Liver (tissue), 9 donors: ENCODE results near the gene SUSD5. TPM values are rescaled to one million over a fixed set of nuclear protein-coding genes. Genes with fewer than 3 reads are reported as not detected.

Experiments
- DNase-seq: peaks from one replicate; pipeline ENCODE4 v3.0.0-alpha.2; 2017; ENCODE audit warnings: low spot score
- H3K27ac ChIP-seq, 2 donors: one replicate each; pipeline ENCODE4 v1.7.0; 2013; ENCODE audit warnings: inconsistent platforms in 2 of 2, low read length in 2 of 2, control low read depth in 1 of 2, low read depth in 1 of 2, mild to moderate bottlenecking in 1 of 2
- H3K27me3 ChIP-seq, 4 donors: one replicate each; pipeline versions ENCODE4 v1.6.1 to v1.7.0; 2013; ENCODE audit warnings: low read length in 3 of 4, inconsistent platforms in 1 of 4, mild to moderate bottlenecking in 1 of 4, moderate library complexity in 1 of 4; ENCODE audit not compliant: control insufficient read depth in 4 of 4, insufficient read depth in 4 of 4
- H3K36me3 ChIP-seq, 4 donors: one replicate each; pipeline versions ENCODE4 v1.6.1 to v1.7.0; 2013; ENCODE audit warnings: low read length in 3 of 4, mild to moderate bottlenecking in 3 of 4, low read depth in 1 of 4, moderate library complexity in 1 of 4; ENCODE audit not compliant: control insufficient read depth in 4 of 4, insufficient read depth in 3 of 4
- H3K4me1 ChIP-seq, 4 donors: one replicate each; pipeline versions ENCODE4 v1.6.1 to v1.7.0; 2013; ENCODE audit warnings: low read length in 3 of 4, mild to moderate bottlenecking in 3 of 4, moderate library complexity in 1 of 4; ENCODE audit not compliant: control insufficient read depth in 4 of 4, insufficient read depth in 4 of 4
- H3K4me3 ChIP-seq, 3 donors: one replicate each; pipeline versions ENCODE4 v1.6.1 to v1.7.0; 2013; ENCODE audit warnings: low read length in 3 of 3, control low read depth in 1 of 3, low read depth in 1 of 3, mild to moderate bottlenecking in 1 of 3
- H3K9ac ChIP-seq, 2 donors: one replicate each; pipeline ENCODE4 v1.7.0; 2013; ENCODE audit warnings: low read length in 2 of 2, mild to moderate bottlenecking in 2 of 2, moderate library complexity in 2 of 2, control low read depth in 1 of 2, low read depth in 1 of 2
- H3K9me3 ChIP-seq, 4 donors: one replicate each; pipeline versions ENCODE4 v1.6.1 to v1.7.0; 2013; ENCODE audit warnings: low read length in 3 of 4; ENCODE audit not compliant: control insufficient read depth in 4 of 4
- EGR1 ChIP-seq, 2 donors: IDR thresholded peaks; 2 replicates each; pipeline ENCODE4 v1.6.1; 2016 to 2018; ENCODE audit warnings: antibody characterized with exemption in 2 of 2, low read depth in 2 of 2
- FOXA1 ChIP-seq: IDR thresholded peaks from 2 replicates; pipeline ENCODE4 v1.6.1; 2016; ENCODE audit warnings: antibody characterized with exemption
- FOXA2 ChIP-seq: IDR thresholded peaks from 2 replicates; pipeline ENCODE4 v1.6.1; 2016; ENCODE audit warnings: antibody characterized with exemption
- GABPA ChIP-seq, 2 donors: IDR thresholded peaks in 1 of 2; conservative IDR thresholded peaks in 1 of 2; 2 replicates each; pipeline ENCODE4 v1.6.1; 2016; ENCODE audit warnings: antibody characterized with exemption in 2 of 2, mild to moderate bottlenecking in 1 of 2, moderate library complexity in 1 of 2
- HNF4A ChIP-seq, 2 donors: conservative IDR thresholded peaks; 2 replicates each; pipeline ENCODE4 v1.6.1; 2016; ENCODE audit warnings: antibody characterized with exemption in 2 of 2, mild to moderate bottlenecking in 2 of 2
- JUND ChIP-seq, 2 donors: IDR thresholded peaks; 2 replicates each; pipeline ENCODE4 v1.6.1; 2016; ENCODE audit warnings: antibody characterized with exemption in 2 of 2
- NR2F2 ChIP-seq: IDR thresholded peaks from 2 replicates; pipeline ENCODE4 v1.6.1; 2016; ENCODE audit warnings: antibody characterized with exemption
- RAD21 ChIP-seq, 2 donors: IDR thresholded peaks; 2 replicates each; pipeline ENCODE4 v1.6.1; 2016; ENCODE audit warnings: antibody characterized with exemption in 2 of 2, mild to moderate bottlenecking in 2 of 2
- RXRA ChIP-seq, 2 donors: IDR thresholded peaks; 2 replicates each; pipeline ENCODE4 v1.6.1; 2017 to 2018; ENCODE audit warnings: antibody characterized with exemption in 2 of 2, mild to moderate bottlenecking in 1 of 2
- SP1 ChIP-seq: IDR thresholded peaks from 2 replicates; pipeline ENCODE4 v1.6.1; 2018; ENCODE audit warnings: antibody characterized with exemption, mild to moderate bottlenecking
- TAF1 ChIP-seq: conservative IDR thresholded peaks from 2 replicates; pipeline ENCODE4 v1.6.1; 2016; ENCODE audit warnings: antibody characterized with exemption, mild to moderate bottlenecking
- WGBS: extraction: QIAGEN DNeasy Blood & Tissue Kit; methylation state at CpG from one replicate; pipeline ENCODE4 v1.1.7; 2013; 5-methylcytosine and 5-hydroxymethylcytosine counted together
- polyA plus RNA-seq, 2 donors: library from polyadenylated mRNA; stranded (reverse) in 1 of 2; unstranded in 1 of 2; fragments of 200-250 nt in 1 of 2; fragments of >200 nt in 1 of 2; fragmentation: Nextera tagmentation in 1 of 2; extraction: Ambion mirVana in 1 of 2; gene quantifications; one replicate each; pipeline versions ENCODE4 v1.2.1 to v1.2.3, GENCODE V29; 2013 to 2015
- total RNA-seq, 2 donors: library from RNA; depleted of rRNA; stranded (reverse); fragments of >200 nt; gene quantifications; one replicate each; pipeline ENCODE4 v1.2.3, GENCODE V29; 2014
- TF ChIP-seq, protein P1 (sequence below): fragments of 150-350 bp; IDR thresholded peaks from 2 replicates; pipeline ENCODE4 v1.5.1; 2017; ENCODE audit warnings: improper control_type of control experiment, low read depth, low read length; ENCODE audit not compliant: missing input control
- TF ChIP-seq, protein P2 (sequence below): IDR thresholded peaks from 2 replicates; pipeline ENCODE4 v1.6.1; 2016; ENCODE audit warnings: antibody characterized with exemption
- TF ChIP-seq, protein P3 (sequence below): IDR thresholded peaks from 2 replicates; pipeline ENCODE4 v1.6.1; 2016; ENCODE audit warnings: antibody characterized with exemption
- TF ChIP-seq, protein P4 (sequence below): IDR thresholded peaks from 2 replicates; pipeline ENCODE4 v1.6.1; 2016; ENCODE audit warnings: antibody characterized with exemption
- TF ChIP-seq, protein P5 (sequence below): IDR thresholded peaks from 2 replicates; pipeline ENCODE4 v1.6.1; 2016; ENCODE audit warnings: antibody characterized with exemption, mild to moderate bottlenecking
- donor health status: healthy.
- donor health status: healthy.
- donor health status: healthy.
- donor health status: healthy.
- donor health status: healthy.

SUSD5 gene
- total and polyA plus RNA-seq, 4 donors: 0.08 to 0.21 (median 0.18) TPM

DNA sequence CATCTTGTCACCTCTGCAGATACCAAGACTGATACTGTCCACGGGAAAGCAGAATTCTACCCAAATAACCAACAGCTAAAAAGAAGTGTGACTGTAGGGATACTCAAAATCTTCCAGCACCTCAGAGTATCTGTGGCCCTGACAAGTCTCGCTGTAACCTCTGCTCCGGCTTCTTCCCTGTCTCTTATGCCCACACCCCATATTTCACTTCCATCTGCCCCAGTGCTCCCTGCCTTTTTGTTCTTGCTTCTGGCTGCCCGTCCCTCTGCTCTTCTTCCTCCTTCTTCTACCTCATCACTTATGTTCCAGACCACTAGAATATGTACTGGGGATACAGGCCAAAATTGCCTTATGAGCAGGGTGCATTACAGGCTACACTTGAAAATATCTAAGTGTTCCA, 59.4 kb downstream of the SUSD5 start:
- H3K27ac ChIP-seq: no peak overlapping the region
- no peak for DNase-seq
- no peak overlapping the region for H3K9ac ChIP-seq
- no peaks in the 10 kb centered on the region for H3K9me3 ChIP-seq
- H3K4me3 ChIP-seq: no peak overlapping the region
- no peaks in the 10 kb centered on the region for H3K36me3 ChIP-seq
- H3K4me1 ChIP-seq: no peaks in the 10 kb centered on the region
- TF ChIP-seq, protein P1, sequence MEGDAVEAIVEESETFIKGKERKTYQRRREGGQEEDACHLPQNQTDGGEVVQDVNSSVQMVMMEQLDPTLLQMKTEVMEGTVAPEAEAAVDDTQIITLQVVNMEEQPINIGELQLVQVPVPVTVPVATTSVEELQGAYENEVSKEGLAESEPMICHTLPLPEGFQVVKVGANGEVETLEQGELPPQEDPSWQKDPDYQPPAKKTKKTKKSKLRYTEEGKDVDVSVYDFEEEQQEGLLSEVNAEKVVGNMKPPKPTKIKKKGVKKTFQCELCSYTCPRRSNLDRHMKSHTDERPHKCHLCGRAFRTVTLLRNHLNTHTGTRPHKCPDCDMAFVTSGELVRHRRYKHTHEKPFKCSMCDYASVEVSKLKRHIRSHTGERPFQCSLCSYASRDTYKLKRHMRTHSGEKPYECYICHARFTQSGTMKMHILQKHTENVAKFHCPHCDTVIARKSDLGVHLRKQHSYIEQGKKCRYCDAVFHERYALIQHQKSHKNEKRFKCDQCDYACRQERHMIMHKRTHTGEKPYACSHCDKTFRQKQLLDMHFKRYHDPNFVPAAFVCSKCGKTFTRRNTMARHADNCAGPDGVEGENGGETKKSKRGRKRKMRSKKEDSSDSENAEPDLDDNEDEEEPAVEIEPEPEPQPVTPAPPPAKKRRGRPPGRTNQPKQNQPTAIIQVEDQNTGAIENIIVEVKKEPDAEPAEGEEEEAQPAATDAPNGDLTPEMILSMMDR: no peak
- TF ChIP-seq, protein P2, sequence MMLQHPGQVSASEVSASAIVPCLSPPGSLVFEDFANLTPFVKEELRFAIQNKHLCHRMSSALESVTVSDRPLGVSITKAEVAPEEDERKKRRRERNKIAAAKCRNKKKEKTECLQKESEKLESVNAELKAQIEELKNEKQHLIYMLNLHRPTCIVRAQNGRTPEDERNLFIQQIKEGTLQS: no peak
- TF ChIP-seq FOXA2 (no peak), GABPA (IDR thresholded peaks at IDR 0.05 in 1 of 2, conservative IDR thresholded peaks at IDR 0.05 in 1 of 2) (no peak), JUND (IDR thresholded peaks at IDR 0.05) (no peak)
- TF ChIP-seq, protein P3, sequence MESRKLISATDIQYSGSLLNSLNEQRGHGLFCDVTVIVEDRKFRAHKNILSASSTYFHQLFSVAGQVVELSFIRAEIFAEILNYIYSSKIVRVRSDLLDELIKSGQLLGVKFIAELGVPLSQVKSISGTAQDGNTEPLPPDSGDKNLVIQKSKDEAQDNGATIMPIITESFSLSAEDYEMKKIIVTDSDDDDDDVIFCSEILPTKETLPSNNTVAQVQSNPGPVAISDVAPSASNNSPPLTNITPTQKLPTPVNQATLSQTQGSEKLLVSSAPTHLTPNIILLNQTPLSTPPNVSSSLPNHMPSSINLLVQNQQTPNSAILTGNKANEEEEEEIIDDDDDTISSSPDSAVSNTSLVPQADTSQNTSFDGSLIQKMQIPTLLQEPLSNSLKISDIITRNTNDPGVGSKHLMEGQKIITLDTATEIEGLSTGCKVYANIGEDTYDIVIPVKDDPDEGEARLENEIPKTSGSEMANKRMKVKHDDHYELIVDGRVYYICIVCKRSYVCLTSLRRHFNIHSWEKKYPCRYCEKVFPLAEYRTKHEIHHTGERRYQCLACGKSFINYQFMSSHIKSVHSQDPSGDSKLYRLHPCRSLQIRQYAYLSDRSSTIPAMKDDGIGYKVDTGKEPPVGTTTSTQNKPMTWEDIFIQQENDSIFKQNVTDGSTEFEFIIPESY: no peak
- 90% methylated on average over 4 of the region's 4 CpGs for WGBS
- H3K27me3 ChIP-seq: peaks cover 0 to 4% (median 0%) of the 10 kb centered on the region in 4 donors

DNA sequence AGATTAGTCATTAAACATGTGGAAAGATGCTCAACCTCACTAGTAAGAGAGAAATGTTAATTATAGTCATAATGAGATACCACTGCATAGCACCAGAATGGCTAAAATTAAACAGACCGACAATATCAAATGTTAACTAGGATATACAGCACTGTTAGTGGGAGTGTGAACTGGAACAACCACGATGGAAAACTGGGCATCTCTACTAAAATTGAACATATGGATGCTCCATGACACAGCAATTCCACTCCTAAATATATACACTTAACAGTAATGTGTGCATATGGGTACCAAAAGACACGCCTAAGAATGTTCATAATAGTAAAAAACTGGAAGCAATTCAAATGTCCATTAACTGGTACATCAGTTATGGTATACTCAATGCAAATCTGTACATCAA, 63.3 kb downstream of the SUSD5 start:
- no peaks in the 10 kb centered on the region for H3K9me3 ChIP-seq
- H3K4me1 ChIP-seq: no peaks in the 10 kb centered on the region
- TF ChIP-seq, protein P3: no peak
- TF ChIP-seq FOXA1 (no peak), FOXA2 (no peak), JUND (IDR thresholded peaks at IDR 0.05) (no peak), NR2F2 (no peak), SP1 (no peak), HNF4A (conservative IDR thresholded peaks at IDR 0.05) (no peak), TAF1 (no peak), EGR1 (IDR thresholded peaks at IDR 0.05; ENCODE audit: low read depth in 2 of 2) (no peak), RXRA (IDR thresholded peaks at IDR 0.05) (no peak), RAD21 (IDR thresholded peaks at IDR 0.05) (no peak), GABPA (IDR thresholded peaks at IDR 0.05 in 1 of 2, conservative IDR thresholded peaks at IDR 0.05 in 1 of 2) (no peak)
- TF ChIP-seq, protein P2: no peak
- TF ChIP-seq, protein P1: no peak
- TF ChIP-seq, protein P4, sequence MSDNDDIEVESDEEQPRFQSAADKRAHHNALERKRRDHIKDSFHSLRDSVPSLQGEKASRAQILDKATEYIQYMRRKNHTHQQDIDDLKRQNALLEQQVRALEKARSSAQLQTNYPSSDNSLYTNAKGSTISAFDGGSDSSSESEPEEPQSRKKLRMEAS: no peak
- TF ChIP-seq, protein P5, sequence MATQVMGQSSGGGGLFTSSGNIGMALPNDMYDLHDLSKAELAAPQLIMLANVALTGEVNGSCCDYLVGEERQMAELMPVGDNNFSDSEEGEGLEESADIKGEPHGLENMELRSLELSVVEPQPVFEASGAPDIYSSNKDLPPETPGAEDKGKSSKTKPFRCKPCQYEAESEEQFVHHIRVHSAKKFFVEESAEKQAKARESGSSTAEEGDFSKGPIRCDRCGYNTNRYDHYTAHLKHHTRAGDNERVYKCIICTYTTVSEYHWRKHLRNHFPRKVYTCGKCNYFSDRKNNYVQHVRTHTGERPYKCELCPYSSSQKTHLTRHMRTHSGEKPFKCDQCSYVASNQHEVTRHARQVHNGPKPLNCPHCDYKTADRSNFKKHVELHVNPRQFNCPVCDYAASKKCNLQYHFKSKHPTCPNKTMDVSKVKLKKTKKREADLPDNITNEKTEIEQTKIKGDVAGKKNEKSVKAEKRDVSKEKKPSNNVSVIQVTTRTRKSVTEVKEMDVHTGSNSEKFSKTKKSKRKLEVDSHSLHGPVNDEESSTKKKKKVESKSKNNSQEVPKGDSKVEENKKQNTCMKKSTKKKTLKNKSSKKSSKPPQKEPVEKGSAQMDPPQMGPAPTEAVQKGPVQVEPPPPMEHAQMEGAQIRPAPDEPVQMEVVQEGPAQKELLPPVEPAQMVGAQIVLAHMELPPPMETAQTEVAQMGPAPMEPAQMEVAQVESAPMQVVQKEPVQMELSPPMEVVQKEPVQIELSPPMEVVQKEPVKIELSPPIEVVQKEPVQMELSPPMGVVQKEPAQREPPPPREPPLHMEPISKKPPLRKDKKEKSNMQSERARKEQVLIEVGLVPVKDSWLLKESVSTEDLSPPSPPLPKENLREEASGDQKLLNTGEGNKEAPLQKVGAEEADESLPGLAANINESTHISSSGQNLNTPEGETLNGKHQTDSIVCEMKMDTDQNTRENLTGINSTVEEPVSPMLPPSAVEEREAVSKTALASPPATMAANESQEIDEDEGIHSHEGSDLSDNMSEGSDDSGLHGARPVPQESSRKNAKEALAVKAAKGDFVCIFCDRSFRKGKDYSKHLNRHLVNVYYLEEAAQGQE: no peak
- no peak overlapping the region for H3K27ac ChIP-seq
- H3K4me3 ChIP-seq: no peak overlapping the region
- no peak overlapping the region for H3K9ac ChIP-seq
- WGBS: 76% methylated on average over 3 of the region's 3 CpGs
- H3K36me3 ChIP-seq: no peaks in the 10 kb centered on the region
- DNase-seq: no peak
- H3K27me3 ChIP-seq: peaks cover 0 to 9% (median 0%) of the 10 kb centered on the region in 4 donors
